KMS-11 (cell line): ENCODE results near the gene RAPGEF1.

Source experiments
- H2AFZ ChIP-seq: fragments of 200-600 bp; sonication (generic); 2 replicates; pipeline ENCODE4 v1.6.1; 2016; ENCODE audit warnings: antibody characterized with exemption, mixed run types, low read depth
- H3K27ac ChIP-seq: fragments of 200-600 bp; sonication (generic); 2 replicates; pipeline ENCODE4 v1.6.1; 2016; ENCODE audit warnings: mild to moderate bottlenecking, mixed run types
- H3K27me3 ChIP-seq: fragments of 200-600 bp; sonication (generic); 2 replicates; pipeline ENCODE4 v1.6.1; 2017; ENCODE audit warnings: mild to moderate bottlenecking, low read depth, mixed run types, moderate library complexity; ENCODE audit not compliant: insufficient read depth
- H3K36me3 ChIP-seq: fragments of 200-600 bp; sonication (generic); 2 replicates; pipeline ENCODE4 v1.6.1; 2017; ENCODE audit warnings: mild to moderate bottlenecking, mixed run types; ENCODE audit not compliant: insufficient read depth
- H3K4me1 ChIP-seq: fragments of 200-600 bp; sonication (generic); 2 replicates; pipeline ENCODE4 v1.6.1; 2016; ENCODE audit warnings: mild to moderate bottlenecking, low read depth, mixed run types; ENCODE audit not compliant: poor library complexity, severe bottlenecking
- H3K4me2 ChIP-seq: fragments of 200-600 bp; sonication (generic); 2 replicates; pipeline ENCODE4 v1.7.0; 2016; ENCODE audit warnings: mild to moderate bottlenecking, mixed run types
- H3K4me3 ChIP-seq: fragments of 200-600 bp; sonication (generic); IDR thresholded peaks from 2 replicates; pipeline ENCODE4 v1.6.1; 2017; ENCODE audit warnings: low read depth, low read length, mixed read lengths; ENCODE audit not compliant: insufficient read depth
- H3K79me2 ChIP-seq: fragments of 200-600 bp; sonication (generic); 2 replicates; pipeline ENCODE4 v1.6.1; 2016; ENCODE audit warnings: low read depth, mixed run types; ENCODE audit not compliant: insufficient read depth
- H3K9ac ChIP-seq: fragments of 200-600 bp; sonication (generic); 2 replicates; pipeline ENCODE4 v1.6.1; 2016; ENCODE audit warnings: mild to moderate bottlenecking, mixed run types
- H4K20me1 ChIP-seq: fragments of 200-600 bp; sonication (generic); 2 replicates; pipeline ENCODE4 v1.6.1; 2016; ENCODE audit warnings: mild to moderate bottlenecking, mixed run types; ENCODE audit not compliant: insufficient read depth
- CTCF ChIP-seq: fragments of 200-600 bp; sonication (generic); conservative IDR thresholded peaks from 2 replicates; pipeline ENCODE4 v1.6.1; 2017; ENCODE audit warnings: low read depth, mild to moderate bottlenecking, antibody characterized with exemption, low read length, moderate library complexity, mixed read lengths

The RAPGEF1 gene

GRCh38 chr9:131608493-131609037 is 131.3 kb downstream of the RAPGEF1 start:
- Histone ChIP-seq H3K9ac (no peak overlapping the region), H3K4me2 (no peak overlapping the region), H3K27ac (no peak overlapping the region), H3K4me1 (no peaks in the 10 kb centered on the region), H4K20me1 (no peaks in the 10 kb centered on the region), H2AFZ (no peak overlapping the region), H3K36me3 (no peaks in the 10 kb centered on the region; the same call in 1 of the 2 replicates), H3K27me3 (no peaks in the 10 kb centered on the region), H3K4me3 (no peak overlapping the region), H3K79me2 (no peaks in the 10 kb centered on the region)
- no peak for TF ChIP-seq CTCF

DNA sequence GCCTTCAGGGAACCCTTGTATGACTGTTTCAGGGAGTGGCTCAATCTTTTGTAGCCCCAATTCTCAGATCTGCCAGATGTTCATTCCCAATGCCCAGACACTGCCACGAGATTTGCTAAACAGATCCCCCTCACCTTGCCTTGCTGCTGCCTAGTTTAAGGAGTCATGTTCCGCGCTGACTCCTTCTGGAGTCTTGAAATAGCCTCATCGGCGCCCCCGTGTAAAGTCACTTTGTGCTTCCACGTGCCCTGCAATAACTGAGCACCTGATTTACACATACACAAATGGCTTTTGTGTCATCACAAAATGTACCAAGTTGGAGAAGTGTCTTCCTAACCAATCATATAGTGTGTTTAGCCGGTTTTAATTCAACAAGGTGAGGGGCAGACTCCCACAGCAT is 132.3 kb downstream of the RAPGEF1 start:
- Histone ChIP-seq H3K4me1 (no peaks in the 10 kb centered on the region), H3K79me2 (no peaks in the 10 kb centered on the region), H4K20me1 (no peaks in the 10 kb centered on the region), H3K27ac (no peak overlapping the region), H3K9ac (no peak overlapping the region), H3K4me2 (no peak overlapping the region), H3K4me3 (no peak overlapping the region), H3K27me3 (no peaks in the 10 kb centered on the region), H2AFZ (no peak overlapping the region), H3K36me3 (no peaks in the 10 kb centered on the region; the same call in 1 of the 2 replicates)
- TF ChIP-seq CTCF, result no peak

DNA sequence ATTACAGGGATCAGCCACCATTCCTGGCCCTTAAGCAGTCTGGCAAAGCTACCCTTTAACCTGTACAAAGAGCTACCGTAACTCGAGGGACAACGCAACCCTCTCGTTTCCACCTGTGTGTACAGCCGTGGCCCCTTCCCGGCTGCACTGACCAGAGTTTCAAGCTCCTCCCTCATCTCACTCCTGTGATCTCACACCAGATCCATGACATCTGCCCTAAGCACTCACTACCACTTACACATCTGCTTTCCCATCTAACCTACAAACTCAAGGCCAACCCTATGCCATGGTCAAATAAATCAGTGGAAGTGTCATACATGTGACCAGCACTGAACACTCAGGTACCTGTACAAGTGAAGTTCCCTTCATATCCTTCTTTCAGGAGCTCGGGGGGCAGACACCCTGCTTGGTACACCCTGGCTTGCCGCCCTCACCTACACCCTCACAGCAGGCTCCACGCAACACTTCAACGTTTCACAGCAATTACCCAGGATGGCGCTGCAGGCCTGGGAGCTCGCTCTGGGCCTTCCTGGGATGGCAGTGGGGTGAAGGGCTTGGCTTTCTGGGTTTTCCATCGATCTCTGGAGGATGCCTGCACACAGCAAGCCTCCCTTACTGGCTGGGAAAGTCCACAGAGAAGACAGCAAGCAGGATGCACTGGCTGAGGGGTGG is 132.8 kb downstream of the RAPGEF1 start:
- Histone ChIP-seq H4K20me1 (no peaks in the 10 kb centered on the region), H3K27ac (no peak overlapping the region), H3K4me1 (no peaks in the 10 kb centered on the region), H3K4me3 (no peak overlapping the region), H3K27me3 (no peaks in the 10 kb centered on the region), H3K4me2 (no peak overlapping the region), H3K36me3 (no peaks in the 10 kb centered on the region; the same call in 1 of the 2 replicates), H3K9ac (no peak overlapping the region), H3K79me2 (no peaks in the 10 kb centered on the region), H2AFZ (no peak overlapping the region)
- TF ChIP-seq CTCF, result no peak

- no peak for TF ChIP-seq CTCF
Observed at GRCh38 chr9:131605770-131606590, 133.9 kb downstream of the RAPGEF1 start.

More at GRCh38 chr9:131605770-131606590, 133.9 kb downstream of the RAPGEF1 start:
- Histone ChIP-seq H4K20me1 (no peaks in the 10 kb centered on the region), H3K27ac (no peak overlapping the region), H3K27me3 (no peaks in the 10 kb centered on the region), H3K4me1 (no peaks in the 10 kb centered on the region), H3K4me2 (no peak overlapping the region), H3K79me2 (no peaks in the 10 kb centered on the region), H3K9ac (no peak overlapping the region), H3K4me3 (no peak overlapping the region), H3K36me3 (no peaks in the 10 kb centered on the region), H2AFZ (no peak overlapping the region)
